GM13976 (cell line): ENCODE measurements around the gene ZNF366.

Experiments used
- DNase-seq: peaks from one replicate; pipeline ENCODE4 v3.0.0; 2012; ENCODE audit warnings: low spot score
- in situ Hi-C: fragments of 300-500 bp; cut with MboI; formaldehyde crosslinking; loops from one replicate; pipeline ENCODE4 v1.12.0; 2022; ENCODE audit warnings: low sequenced_read_pairs, mixed read lengths, inconsistent platforms; ENCODE audit not compliant: unreplicated experiment
- TF ChIP-seq, protein P1 (sequence below): IDR thresholded peaks from 2 replicates; pipeline ENCODE4 v1.5.1; 2012; ENCODE audit warnings: borderline replicate concordance, mild to moderate bottlenecking; ENCODE audit not compliant: insufficient read depth; ENCODE audit errors: extremely low read depth, missing control alignments, control extremely low read depth

ZNF366 gene

DNA sequence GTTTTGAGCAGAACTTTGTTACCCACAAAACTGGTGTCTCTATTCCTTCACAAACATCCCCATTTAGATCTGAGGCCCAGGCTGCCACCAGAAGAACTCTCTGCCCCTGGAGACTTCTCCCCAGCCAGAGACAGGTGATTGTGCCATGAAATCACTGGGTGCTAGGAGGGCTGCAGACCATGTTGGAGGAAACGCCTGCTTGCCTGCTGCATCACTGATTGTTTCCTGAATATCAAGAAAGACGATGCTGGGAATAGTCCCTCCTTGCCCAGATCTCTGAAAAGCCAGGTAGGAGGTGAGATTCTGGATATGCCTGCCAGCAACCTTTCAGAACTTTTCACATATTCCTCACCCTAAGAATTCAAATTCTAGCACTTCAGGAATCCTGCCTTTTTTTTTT is 8.1 kb downstream of the ZNF366 start:
- no peak for DNase-seq
- TF ChIP-seq, protein P1, sequence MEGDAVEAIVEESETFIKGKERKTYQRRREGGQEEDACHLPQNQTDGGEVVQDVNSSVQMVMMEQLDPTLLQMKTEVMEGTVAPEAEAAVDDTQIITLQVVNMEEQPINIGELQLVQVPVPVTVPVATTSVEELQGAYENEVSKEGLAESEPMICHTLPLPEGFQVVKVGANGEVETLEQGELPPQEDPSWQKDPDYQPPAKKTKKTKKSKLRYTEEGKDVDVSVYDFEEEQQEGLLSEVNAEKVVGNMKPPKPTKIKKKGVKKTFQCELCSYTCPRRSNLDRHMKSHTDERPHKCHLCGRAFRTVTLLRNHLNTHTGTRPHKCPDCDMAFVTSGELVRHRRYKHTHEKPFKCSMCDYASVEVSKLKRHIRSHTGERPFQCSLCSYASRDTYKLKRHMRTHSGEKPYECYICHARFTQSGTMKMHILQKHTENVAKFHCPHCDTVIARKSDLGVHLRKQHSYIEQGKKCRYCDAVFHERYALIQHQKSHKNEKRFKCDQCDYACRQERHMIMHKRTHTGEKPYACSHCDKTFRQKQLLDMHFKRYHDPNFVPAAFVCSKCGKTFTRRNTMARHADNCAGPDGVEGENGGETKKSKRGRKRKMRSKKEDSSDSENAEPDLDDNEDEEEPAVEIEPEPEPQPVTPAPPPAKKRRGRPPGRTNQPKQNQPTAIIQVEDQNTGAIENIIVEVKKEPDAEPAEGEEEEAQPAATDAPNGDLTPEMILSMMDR: no peak
- in situ Hi-C loops: no loop called here

DNA sequence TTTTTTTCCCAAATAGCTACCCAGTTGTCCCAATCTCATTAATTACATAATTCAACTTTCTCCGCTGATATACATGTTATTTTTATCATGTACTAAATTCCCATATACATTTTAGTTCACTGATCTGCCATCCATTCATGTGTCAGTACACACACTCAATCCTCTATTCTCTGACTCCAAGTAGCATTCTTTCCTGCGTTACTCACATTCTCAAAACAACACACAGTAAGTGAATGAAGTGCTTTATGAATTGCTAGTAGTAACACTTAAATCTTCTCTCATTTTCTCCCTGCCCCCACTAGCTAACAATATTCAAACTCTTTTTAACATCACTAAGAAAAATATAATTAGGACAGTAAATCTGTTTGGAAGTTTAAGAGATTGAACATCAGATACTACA is 8.9 kb downstream of the ZNF366 start:
- in situ Hi-C loops: no loop called here
- DNase-seq: no peak
- TF ChIP-seq, protein P1: no peak

DNA sequence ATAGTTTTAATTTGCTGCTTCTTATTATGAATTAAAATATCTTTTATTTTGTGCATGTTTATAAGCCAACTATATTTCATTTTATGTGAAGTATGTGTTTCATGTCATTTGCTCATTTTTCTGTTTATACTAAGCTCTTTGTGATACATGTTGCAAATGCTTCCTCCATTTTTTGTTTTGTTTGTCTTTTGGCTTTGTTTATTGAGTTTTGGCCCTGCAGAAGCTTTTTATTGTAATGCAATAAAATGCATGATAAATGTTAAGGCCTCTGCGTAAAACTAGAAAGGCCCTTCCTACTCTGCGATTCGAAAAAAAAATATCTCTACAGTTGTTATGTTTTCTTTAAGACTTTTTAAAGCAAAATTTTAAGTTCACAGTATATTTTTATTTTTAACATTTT is 9.4 kb downstream of the ZNF366 start:
- in situ Hi-C loops: no loop called here
- no peak for DNase-seq
- TF ChIP-seq, protein P1: no peak

DNA sequence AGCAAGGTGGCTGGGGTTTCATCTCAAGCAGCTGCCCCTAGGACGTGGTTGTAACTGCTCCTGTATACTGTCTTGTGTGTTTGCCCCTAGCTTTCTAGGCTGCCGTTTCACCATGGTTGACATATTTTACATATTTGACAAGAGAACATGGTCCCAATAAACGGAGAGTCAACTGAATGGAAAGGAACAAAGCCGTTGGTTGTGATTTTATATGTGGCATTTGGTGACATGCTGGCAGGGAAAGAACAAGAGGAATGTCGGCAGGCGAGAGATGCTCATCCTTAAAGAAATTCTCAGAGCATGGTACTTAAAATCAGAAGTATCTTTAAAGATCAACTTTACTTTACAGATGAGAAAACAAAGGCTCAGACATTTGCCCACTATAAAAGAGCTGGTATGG is 11.8 kb downstream of the ZNF366 start:
- no peak for DNase-seq
- TF ChIP-seq, protein P1: no peak
- in situ Hi-C loops: no loop called here

DNA sequence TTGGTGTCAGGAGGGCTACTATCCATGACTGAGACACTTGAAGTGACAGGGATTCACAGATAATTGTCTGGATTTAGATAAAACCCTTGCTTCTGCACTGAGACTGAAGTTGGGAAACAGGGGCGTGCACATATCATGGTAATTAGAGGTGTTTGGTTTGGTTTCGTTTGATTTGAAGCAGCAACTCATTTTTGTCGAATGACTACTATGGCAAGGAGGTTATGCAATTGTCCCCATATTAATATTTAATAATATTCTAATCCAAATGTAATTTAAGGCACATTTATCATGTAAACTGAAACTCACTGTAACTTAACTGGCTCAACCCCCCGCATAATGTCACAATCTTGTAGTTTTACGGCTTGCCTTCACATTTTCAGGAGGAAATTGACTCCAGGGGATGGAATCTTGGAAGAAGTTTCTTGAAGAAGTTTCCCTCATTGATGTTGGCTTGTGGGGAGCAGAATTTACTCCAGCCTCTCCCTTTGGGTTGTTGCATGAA is 12.5 kb downstream of the ZNF366 start:
- TF ChIP-seq, protein P1: no peak
- no peak for DNase-seq
- in situ Hi-C loops: no loop called here

DNA sequence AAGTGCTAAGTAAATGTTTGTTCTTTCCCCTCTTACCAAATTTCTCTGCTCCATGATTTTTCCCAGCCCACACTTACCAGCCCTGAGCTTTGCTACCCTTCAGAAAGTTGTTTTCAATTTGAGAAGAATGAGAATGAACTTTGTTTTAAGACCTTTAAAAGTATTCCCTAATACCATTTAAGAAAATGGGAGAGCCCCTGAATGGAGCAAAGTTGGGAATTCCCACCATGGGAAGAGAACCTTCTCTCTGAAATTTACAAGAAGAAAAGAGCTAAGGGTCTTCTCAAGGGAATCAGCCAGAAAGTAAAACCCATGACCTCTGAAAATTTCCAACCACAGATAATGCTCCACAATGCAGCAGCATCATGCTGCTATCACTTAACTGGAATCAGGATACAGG is 17.7 kb downstream of the ZNF366 start:
- DNase-seq: no peak
- TF ChIP-seq, protein P1: no peak

DNA sequence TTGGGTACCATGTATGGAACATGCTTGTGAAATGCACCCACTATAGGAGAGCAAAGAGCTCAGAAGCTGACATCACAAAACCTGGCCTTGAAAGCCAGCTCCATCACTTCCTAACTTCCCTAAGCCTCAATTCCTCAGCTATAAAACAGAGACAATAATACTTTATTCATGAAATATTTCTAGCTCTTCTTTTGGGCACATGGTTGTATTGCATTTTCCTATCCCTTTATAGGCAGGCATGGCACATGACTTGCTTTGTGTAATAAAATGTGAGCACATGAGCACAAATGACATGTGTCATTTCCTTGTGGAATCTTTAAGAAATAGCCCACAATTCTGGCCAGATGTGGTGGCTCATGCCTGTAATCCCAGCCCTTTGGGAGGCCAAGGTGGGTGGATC is 18.5 kb downstream of the ZNF366 start:
- no peak for DNase-seq
- TF ChIP-seq, protein P1: no peak
- in situ Hi-C loops: no loop called here

More for the DNA sequence above, 17.7 kb downstream of the ZNF366 start:
- in situ Hi-C loops: no loop called here
